Glutamatergic neuron (in vitro differentiated cells): ENCODE measurements around the gene KRT84. TPM values are rescaled to one million over a fixed set of nuclear protein-coding genes. Genes with fewer than 3 reads are reported as not detected.

ENCODE experiments used
- DNase-seq: peaks from one replicate; pipeline ENCODE4 v3.0.0; 2022
- H3K27ac Mint-ChIP-seq: one replicate; pipeline ENCODE4 v1.8.0; 2020; ENCODE audit warnings: mild to moderate bottlenecking, mixed read lengths, inconsistent platforms; ENCODE audit not compliant: unreplicated experiment
- H3K27me3 Mint-ChIP-seq: one replicate; pipeline ENCODE4 v1.8.0; 2020; ENCODE audit warnings: mild to moderate bottlenecking, moderate library complexity, mixed read lengths, inconsistent platforms; ENCODE audit not compliant: unreplicated experiment
- H3K36me3 Mint-ChIP-seq: one replicate; pipeline ENCODE4 v1.8.0; 2020; ENCODE audit warnings: mild to moderate bottlenecking, mixed read lengths, inconsistent platforms; ENCODE audit not compliant: unreplicated experiment
- H3K4me1 Mint-ChIP-seq: one replicate; pipeline ENCODE4 v1.8.0; 2020; ENCODE audit warnings: mild to moderate bottlenecking, low read depth, mixed read lengths, inconsistent platforms; ENCODE audit not compliant: unreplicated experiment
- H3K4me3 Mint-ChIP-seq: one replicate; pipeline ENCODE4 v1.8.0; 2020; ENCODE audit warnings: mild to moderate bottlenecking, mixed read lengths, inconsistent platforms; ENCODE audit not compliant: unreplicated experiment
- H3K9me3 Mint-ChIP-seq: one replicate; pipeline ENCODE4 v1.8.0; 2020; ENCODE audit warnings: mild to moderate bottlenecking, moderate library complexity, mixed read lengths, inconsistent platforms; ENCODE audit not compliant: unreplicated experiment
- CTCF ChIP-seq: fragments of 200-600 bp; sonication (generic); IDR thresholded peaks from one replicate; pipeline ENCODE4 v1.5.0; 2021; ENCODE audit not compliant: partially characterized antibody, unreplicated experiment
- total RNA-seq: library from RNA; stranded (reverse); fragmentation: NEBNext Ultra II Directional; extraction: Animal tissue kit (Norgen Biotek cat#: 25700); gene quantifications from one replicate; pipeline ENCODE4 v1.2.1, GENCODE V29; 2021; ENCODE audit not compliant: unreplicated experiment

The KRT84 gene
- total RNA-seq, 1 donor from 2014 or later, result not detected

- no peak for TF ChIP-seq CTCF
- Mint-ChIP-seq H3K36me3 (no peaks in the 10 kb centered on the region), H3K9me3 (peaks cover 4% of the 10 kb centered on the region), H3K27ac (no peak overlapping the region), H3K4me3 (no peak overlapping the region), H3K4me1 (no peaks in the 10 kb centered on the region), H3K27me3 (peaks cover 20% of the 10 kb centered on the region)
- DNase-seq, result no peak
Measured at GRCh38 chr12:52362118-52362726, 23.2 kb downstream of the KRT84 start.

- no peak for DNase-seq
- H3K27me3 Mint-ChIP-seq, result peaks cover 19% of the 10 kb centered on the region
- no peak overlapping the region for H3K27ac Mint-ChIP-seq
- H3K4me1 Mint-ChIP-seq, result no peaks in the 10 kb centered on the region
- H3K9me3 Mint-ChIP-seq, result peaks cover 4% of the 10 kb centered on the region
- no peaks in the 10 kb centered on the region for H3K36me3 Mint-ChIP-seq
- no peak overlapping the region for H3K4me3 Mint-ChIP-seq
- no peak for TF ChIP-seq CTCF
Measured at GRCh38 chr12:52361553-52361952, 23.9 kb downstream of the KRT84 start.

DNA sequence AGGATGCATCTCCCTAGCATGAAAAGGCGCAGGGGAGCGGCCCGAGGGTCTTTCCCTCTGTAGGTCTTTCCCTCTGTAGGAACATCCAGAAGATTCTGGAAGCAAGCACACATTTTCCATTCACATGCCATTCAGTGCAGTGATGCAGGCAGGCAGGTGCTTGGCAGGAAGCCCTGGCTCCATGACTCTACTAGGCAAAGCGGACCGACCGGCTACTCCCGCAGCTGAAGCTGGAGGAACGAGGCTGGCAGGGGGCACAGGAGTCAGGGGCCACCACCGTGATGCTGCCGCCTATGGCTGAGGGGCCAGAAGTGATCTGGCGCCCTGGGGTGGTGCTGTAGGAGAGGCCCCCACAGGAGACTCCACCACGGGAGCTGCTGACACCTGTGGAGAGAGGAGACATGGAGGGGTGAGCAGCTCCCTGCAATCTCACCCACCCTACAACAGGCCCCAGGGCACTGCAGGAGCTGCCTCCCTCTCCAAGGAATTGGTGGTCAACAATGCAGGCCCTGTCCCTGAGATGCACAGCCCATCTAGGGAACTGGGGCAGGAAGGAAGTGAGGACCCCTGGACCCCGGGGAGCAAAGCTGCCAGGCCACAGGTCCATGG lies 24.7 kb downstream of the KRT84 start:
- no peak for TF ChIP-seq CTCF
- H3K27me3 Mint-ChIP-seq, result peaks cover 17% of the 10 kb centered on the region
- no peak for DNase-seq
- H3K4me3 Mint-ChIP-seq, result no peak overlapping the region
- H3K9me3 Mint-ChIP-seq, result peaks cover 4% of the 10 kb centered on the region
- no peaks in the 10 kb centered on the region for H3K36me3 Mint-ChIP-seq
- no peaks in the 10 kb centered on the region for H3K4me1 Mint-ChIP-seq
- H3K27ac Mint-ChIP-seq, result no peak overlapping the region

DNA sequence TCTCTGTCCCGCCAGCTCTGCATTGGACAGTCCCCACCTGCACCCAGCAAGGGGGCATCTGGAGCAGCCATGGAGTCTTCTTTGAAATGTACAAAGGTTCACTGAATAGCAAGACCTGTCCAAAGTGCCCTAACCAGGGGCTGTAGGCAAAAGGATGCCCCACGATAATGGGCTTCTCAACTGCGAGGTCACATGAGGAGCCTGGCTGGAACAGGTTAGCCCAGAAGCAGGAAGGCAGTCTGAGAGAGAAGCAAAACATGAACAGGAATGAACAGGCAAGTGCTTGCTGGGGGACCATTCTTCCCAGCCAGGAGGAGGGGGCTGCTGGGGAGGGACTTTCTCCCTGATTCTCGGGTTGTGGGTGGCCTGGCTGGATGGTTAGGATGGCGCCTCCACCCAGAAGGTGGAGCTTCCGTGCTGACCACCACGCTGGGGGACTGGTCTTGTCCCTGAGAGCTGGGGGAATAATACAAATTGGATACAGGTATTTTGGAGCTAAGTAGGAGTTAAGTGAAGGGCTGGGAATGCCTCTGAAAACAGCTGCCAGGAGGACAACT lies 25.3 kb downstream of the KRT84 start:
- Mint-ChIP-seq H3K27ac (no peak overlapping the region), H3K4me3 (no peak overlapping the region), H3K9me3 (peaks cover 3% of the 10 kb centered on the region), H3K4me1 (no peaks in the 10 kb centered on the region), H3K36me3 (no peaks in the 10 kb centered on the region), H3K27me3 (peaks cover 19% of the 10 kb centered on the region)
- no peak for DNase-seq
- no peak for TF ChIP-seq CTCF

GRCh38 chr12:52359621-52360061 lies 25.8 kb downstream of the KRT84 start:
- H3K36me3 Mint-ChIP-seq, result no peaks in the 10 kb centered on the region
- no peak for TF ChIP-seq CTCF
- no peak for DNase-seq
- H3K4me1 Mint-ChIP-seq, result no peaks in the 10 kb centered on the region
- H3K27ac Mint-ChIP-seq, result no peak overlapping the region
- H3K9me3 Mint-ChIP-seq, result peaks cover 3% of the 10 kb centered on the region
- H3K4me3 Mint-ChIP-seq, result no peak overlapping the region
- peaks cover 17% of the 10 kb centered on the region for H3K27me3 Mint-ChIP-seq
